Ishikawa (cell line): ENCODE measurements around the gene PSMD13.

Source experiments
- CEBPB ChIP-seq: IDR thresholded peaks from 2 replicates; pipeline ENCODE4 v1.6.1; 2012
- CREB1 ChIP-seq: IDR thresholded peaks from 2 replicates; pipeline ENCODE4 v1.6.1; 2012; ENCODE audit warnings: low read depth
- EGR1 ChIP-seq: IDR thresholded peaks from 2 replicates; pipeline ENCODE4 v1.6.1; 2012
- EP300 ChIP-seq: IDR thresholded peaks from 2 replicates; pipeline ENCODE4 v1.6.1; 2012; ENCODE audit warnings: borderline replicate concordance
- FOXM1 ChIP-seq: IDR thresholded peaks from 2 replicates; pipeline ENCODE4 v1.6.1; 2012; ENCODE audit warnings: low read depth, borderline replicate concordance
- MAX ChIP-seq: IDR thresholded peaks from 2 replicates; pipeline ENCODE4 v1.6.1; 2012
- NFIC ChIP-seq: IDR thresholded peaks from 2 replicates; pipeline ENCODE4 v1.6.1; 2012
- RAD21 ChIP-seq: IDR thresholded peaks from 2 replicates; pipeline ENCODE4 v1.6.1; 2012; ENCODE audit warnings: low read depth
- REST ChIP-seq: IDR thresholded peaks from 2 replicates; pipeline ENCODE4 v1.6.1; 2012; ENCODE audit warnings: low read depth, mild to moderate bottlenecking
- TAF1 ChIP-seq: IDR thresholded peaks from 2 replicates; pipeline ENCODE4 v1.6.1; 2012; ENCODE audit warnings: low read depth, mild to moderate bottlenecking
- TCF12 ChIP-seq: IDR thresholded peaks from 2 replicates; pipeline ENCODE4 v1.6.1; 2012; ENCODE audit warnings: low read depth
- TEAD4 ChIP-seq: IDR thresholded peaks from 2 replicates; pipeline ENCODE4 v1.6.1; 2012
- USF1 ChIP-seq: IDR thresholded peaks from 2 replicates; pipeline ENCODE4 v1.6.1; 2012
- YY1 ChIP-seq: IDR thresholded peaks from 2 replicates; pipeline ENCODE4 v1.6.1; 2012; ENCODE audit warnings: low read depth
- ZBTB7A ChIP-seq: IDR thresholded peaks from 2 replicates; pipeline ENCODE4 v1.6.1; 2012; ENCODE audit warnings: low read depth

The PSMD13 gene

GRCh38 chr11:283405-284104, 46.8 kb downstream of the PSMD13 start:
- TF ChIP-seq TCF12 = no peak
- no peak for TF ChIP-seq RAD21
- TF ChIP-seq USF1 = no peak
- no peak for TF ChIP-seq EP300
- TF ChIP-seq REST = no peak
- TF ChIP-seq TAF1 = no peak
- TF ChIP-seq CREB1 = no peak
- no peak for TF ChIP-seq MAX
- TF ChIP-seq CEBPB = no peak
- TF ChIP-seq FOXM1 = no peak
- no peak for TF ChIP-seq TEAD4
- no peak for TF ChIP-seq EGR1
- no peak for TF ChIP-seq ZBTB7A
- no peak for TF ChIP-seq NFIC
- no peak for TF ChIP-seq YY1

GRCh38 chr11:284105-285020, 47.6 kb downstream of the PSMD13 start:
- no peak for TF ChIP-seq NFIC
- TF ChIP-seq EGR1 = no peak
- no peak for TF ChIP-seq REST
- no peak for TF ChIP-seq ZBTB7A
- no peak for TF ChIP-seq CREB1
- no peak for TF ChIP-seq MAX
- no peak for TF ChIP-seq RAD21
- no peak for TF ChIP-seq TEAD4
- TF ChIP-seq USF1 = no peak
- TF ChIP-seq TAF1 = no peak
- no peak for TF ChIP-seq FOXM1
- TF ChIP-seq TCF12 = no peak
- no peak for TF ChIP-seq YY1
- no peak for TF ChIP-seq CEBPB
- TF ChIP-seq EP300 = no peak

GRCh38 chr11:285021-285893, 48.5 kb downstream of the PSMD13 start:
- no peak for TF ChIP-seq TEAD4
- TF ChIP-seq NFIC = no peak
- TF ChIP-seq USF1 = no peak
- no peak for TF ChIP-seq EGR1
- no peak for TF ChIP-seq CEBPB
- TF ChIP-seq RAD21 = no peak
- TF ChIP-seq ZBTB7A = no peak
- no peak for TF ChIP-seq FOXM1
- TF ChIP-seq TAF1 = no peak
- TF ChIP-seq YY1 = no peak
- TF ChIP-seq REST = no peak
- TF ChIP-seq EP300 = no peak
- TF ChIP-seq TCF12 = no peak
- TF ChIP-seq CREB1 = no peak
- TF ChIP-seq MAX = no peak
